GM19193 (cell line): ENCODE measurements around the gene GEN1.

ENCODE experiments used
- POLR2A ChIP-seq: IDR thresholded peaks from 4 replicates; pipeline ENCODE4 v1.6.1; 2011; ENCODE audit not compliant: insufficient read depth, insufficient read length; ENCODE audit errors: extremely low read depth

The GEN1 gene, protein sequence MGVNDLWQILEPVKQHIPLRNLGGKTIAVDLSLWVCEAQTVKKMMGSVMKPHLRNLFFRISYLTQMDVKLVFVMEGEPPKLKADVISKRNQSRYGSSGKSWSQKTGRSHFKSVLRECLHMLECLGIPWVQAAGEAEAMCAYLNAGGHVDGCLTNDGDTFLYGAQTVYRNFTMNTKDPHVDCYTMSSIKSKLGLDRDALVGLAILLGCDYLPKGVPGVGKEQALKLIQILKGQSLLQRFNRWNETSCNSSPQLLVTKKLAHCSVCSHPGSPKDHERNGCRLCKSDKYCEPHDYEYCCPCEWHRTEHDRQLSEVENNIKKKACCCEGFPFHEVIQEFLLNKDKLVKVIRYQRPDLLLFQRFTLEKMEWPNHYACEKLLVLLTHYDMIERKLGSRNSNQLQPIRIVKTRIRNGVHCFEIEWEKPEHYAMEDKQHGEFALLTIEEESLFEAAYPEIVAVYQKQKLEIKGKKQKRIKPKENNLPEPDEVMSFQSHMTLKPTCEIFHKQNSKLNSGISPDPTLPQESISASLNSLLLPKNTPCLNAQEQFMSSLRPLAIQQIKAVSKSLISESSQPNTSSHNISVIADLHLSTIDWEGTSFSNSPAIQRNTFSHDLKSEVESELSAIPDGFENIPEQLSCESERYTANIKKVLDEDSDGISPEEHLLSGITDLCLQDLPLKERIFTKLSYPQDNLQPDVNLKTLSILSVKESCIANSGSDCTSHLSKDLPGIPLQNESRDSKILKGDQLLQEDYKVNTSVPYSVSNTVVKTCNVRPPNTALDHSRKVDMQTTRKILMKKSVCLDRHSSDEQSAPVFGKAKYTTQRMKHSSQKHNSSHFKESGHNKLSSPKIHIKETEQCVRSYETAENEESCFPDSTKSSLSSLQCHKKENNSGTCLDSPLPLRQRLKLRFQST

DNA sequence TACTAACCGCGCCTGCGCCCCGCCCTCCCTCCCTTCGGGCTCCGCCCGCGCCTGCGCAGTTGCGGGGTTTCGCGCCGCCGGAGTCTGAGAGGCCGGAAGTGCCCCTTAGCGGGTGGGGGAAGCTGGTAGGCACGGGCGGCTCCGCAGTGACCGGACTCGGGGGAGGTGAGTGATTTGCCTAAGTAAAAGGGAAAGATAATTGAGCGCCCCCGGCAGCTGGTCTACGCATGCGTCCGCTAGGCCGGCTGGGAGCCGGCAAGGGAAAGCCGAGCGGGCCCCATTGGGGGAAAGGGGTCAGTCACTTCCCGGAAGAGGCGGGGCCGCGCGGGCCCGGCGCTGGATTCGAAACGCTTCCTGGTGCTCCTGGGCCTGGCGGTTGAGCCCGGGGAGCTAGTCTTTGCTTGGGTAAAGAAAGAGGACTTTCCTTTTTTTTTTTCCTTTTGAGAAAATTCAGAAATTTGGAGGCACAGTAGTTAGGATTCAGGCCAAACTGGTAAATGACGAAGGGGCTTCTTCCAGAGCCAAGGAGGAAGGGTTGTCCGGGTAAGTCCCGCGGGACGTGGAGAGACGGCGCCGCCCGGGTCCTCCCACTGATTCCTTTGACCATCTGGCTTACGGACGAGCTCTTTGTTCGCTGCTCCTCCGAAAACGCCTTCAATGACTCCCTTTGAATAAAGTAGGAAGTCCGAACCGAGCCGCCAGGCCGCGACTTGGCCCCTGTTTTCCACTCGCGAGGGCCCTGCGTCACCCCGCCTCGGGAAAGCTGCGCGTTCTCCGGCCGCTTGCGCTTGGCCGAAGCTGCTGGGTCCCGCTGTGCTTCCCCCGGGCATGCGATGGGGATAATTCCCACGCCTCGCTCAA, at the start of gene GEN1, which contains the start of gene SMC6:
GEN1 (plus strand) TSS at position 336 of the 861 bp plus-strand sequence. CDS start 5,806 bp downstream, outside the sequence.
SMC6 (minus strand) TSS at position 8 of the 861 bp plus-strand sequence. CDS start 7,864 bp downstream, outside the sequence.
- peak; percentile 59 for TF ChIP-seq POLR2A

DNA sequence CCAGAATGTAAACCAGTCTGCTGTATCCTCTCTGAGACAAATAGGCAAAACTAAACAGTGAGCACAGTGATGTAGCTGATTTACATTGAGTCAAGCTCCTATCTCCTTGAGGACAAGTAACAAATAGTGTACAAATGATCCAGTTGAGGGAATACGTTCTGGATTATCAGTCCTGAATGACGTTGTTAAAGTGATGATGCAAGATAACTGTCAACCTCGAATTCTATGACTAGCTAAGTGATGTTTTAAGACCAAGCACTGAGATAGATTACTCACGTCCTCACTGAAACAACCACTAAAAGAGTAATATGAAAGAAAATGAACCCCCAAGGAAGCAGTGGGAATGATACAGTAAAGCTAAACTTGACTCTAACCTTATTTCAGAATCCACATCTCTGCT, 47.1 kb upstream of the GEN1 start:
- TF ChIP-seq POLR2A, result no peak

DNA sequence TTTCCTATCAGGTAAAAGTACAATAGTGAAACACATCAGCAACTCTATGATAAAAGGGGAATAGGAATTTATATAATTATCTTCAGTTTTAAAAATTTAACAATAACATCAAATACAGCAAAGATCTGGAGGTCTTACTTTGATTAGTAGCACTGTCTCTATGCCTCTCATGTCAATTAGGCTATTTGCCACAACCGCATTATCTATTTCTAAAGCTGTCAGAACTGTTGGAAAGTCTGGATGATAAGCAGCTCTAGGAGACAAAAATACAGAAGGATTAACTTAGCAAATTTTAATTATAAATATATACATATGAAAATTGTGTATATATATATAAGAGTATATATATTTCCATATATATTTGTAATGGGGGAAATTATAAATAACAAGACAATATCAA, 45.4 kb upstream of the GEN1 start:
- no peak for TF ChIP-seq POLR2A

GRCh38 chr2:17709897-17710296, 44.0 kb upstream of the GEN1 start:
- TF ChIP-seq POLR2A, result no peak

DNA sequence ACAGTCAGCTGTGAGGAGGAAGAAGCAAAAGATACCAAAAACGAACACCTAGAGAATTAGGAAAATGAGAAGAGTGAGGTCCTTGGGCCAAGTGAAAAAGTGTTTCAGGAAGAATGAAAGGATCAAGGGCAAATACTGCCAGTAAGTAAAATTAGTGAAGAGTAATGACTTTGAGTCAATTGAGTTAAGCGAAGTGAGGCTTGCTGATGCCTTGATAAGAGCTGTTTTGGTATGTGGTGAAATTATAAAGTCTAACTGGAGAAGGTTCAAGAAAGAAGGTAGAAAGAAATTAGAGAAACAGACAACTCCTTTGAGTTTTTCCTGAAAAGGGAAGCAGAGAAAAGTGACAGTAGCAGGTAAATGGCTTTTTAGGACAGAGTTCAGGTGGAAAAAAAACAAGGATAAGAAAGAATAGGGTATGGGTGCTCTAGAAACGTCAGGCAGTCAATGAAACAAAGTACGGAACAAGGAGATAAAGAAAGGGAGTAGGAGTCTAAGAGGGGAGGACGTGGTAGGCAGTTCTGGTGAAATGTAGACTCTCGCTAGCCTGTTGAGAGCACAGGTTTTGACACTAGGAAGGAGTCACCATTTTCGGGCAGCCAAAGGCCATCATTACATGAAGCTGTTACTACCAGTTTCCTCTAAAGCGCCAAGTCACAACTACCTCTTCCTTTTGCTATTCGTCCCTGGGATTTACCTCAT, 43.2 kb upstream of the GEN1 start:
- no peak for TF ChIP-seq POLR2A

DNA sequence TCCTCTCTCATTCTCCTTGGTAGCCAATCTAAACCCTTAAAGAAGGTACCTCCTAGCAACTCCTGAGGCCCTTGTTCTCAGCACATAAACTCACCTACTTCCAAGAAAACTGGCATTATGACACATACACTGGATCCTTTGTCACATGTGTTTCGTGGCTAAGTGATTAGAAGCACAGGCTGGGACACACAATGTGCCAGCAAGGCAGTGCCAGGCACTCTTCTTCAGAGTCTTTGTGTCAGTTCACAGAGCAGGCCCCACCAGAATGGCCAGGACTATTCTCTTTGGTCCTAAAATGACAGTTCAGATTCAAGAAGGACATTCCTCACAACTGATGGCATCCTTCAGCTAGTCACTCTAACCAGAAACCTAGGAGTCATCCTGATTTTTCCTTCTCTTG, 40.6 kb upstream of the GEN1 start:
- no peak for TF ChIP-seq POLR2A

GRCh38 chr2:17717666-17718065, 36.3 kb upstream of the GEN1 start:
- no peak for TF ChIP-seq POLR2A

GRCh38 chr2:17718689-17719088, 35.2 kb upstream of the GEN1 start:
- no peak for TF ChIP-seq POLR2A

DNA sequence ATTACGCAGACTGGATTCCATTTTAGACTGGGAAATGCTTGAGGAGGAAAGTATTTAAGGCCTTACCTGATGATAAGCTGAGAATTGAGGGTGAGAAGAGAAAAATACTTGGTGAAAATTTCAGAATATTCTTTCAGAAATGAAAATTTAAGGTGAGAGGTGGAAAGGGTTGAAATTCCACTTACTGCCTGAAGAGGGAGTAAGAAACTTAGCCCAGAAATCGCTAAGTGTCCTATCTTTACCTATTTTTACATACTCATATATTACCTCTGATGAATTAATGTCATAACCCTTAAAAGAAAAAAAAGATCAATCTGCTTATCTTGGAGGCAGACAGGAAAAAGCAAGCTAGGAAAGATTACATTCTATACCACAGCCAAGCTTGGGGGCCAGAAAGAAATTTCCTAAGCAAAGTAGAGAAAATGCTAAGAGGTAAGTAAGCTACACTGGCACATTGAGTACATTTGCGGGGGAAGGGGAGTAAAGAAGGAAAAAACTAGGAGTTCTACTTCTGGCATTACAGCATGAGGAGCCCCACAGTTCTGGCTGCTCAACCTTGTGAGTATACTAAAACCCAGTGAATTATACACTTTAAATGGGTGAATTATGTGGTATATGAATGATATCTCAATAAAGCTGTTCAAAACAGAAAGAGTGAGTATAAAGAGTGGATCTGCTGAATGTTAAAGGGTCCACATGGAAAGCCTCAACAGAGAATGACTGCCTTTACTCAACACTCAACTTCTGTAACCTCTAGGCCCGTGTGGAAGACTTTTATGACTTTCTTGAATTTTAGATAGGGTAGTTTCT, 34.2 kb upstream of the GEN1 start:
- TF ChIP-seq POLR2A, result no peak

- no peak for TF ChIP-seq POLR2A
Measured at GRCh38 chr2:17728210-17728609, 25.7 kb upstream of the GEN1 start.

- TF ChIP-seq POLR2A, result no peak
Measured at GRCh38 chr2:17729880-17730279, 24.1 kb upstream of the GEN1 start.

DNA sequence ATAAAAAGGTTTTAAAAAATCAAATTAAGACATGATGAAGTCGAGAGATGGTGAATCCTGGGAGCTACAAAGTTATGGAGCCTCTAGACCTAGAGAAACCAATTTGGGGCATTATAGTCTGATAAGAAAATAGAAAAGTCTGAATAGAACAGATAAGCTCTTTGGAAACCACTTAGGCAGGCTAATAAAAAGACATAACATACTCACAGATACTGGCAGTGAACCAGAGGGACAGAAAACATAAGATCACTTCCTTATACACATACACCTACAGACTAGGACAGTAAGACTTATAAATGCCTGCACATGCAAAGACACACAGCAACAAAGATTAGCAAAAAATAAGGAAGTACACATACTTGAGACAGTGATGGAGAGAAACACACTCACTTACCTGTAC, 20.3 kb upstream of the GEN1 start:
- no peak for TF ChIP-seq POLR2A

DNA sequence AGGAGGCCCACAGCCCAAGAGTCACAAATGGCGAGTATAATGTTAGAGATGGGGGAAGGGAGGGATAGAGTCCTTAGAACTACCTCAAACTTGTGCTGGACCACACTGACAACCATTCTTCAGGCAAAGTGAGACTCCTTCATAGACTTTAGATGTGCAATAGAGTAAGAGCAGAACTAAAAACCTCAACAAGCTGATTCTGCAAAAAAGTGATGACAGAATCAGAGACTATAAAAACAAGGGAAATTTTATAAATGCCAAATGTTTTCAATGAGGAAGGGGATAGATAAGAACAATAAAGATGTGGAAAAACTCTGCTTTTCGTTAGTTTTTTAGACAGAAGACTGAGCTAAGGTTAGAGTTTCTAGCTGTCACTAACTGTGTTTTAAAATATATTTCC, 18.1 kb upstream of the GEN1 start:
- TF ChIP-seq POLR2A, result no peak
